Spleen (tissue), 11 donors: ENCODE data around the gene C5orf24. TPM values are rescaled to one million over a fixed set of nuclear protein-coding genes. Genes with fewer than 3 reads are reported as not detected.
"Not testable (repeated sequence)": the region's sequence is repeated elsewhere in the genome, so short reads cannot be mapped to it uniquely, and the experiment has no call there.

Experiments used
- DNase-seq: peaks from one replicate; pipeline ENCODE4 v3.0.0-alpha.2; 2020
- H3K27ac ChIP-seq, 8 donors: fragments of 200-600 bp; sonication (generic) in 7 of 8; 1 replicate in 4 of 8; 2 replicates in 4 of 8; pipeline versions ENCODE4 v1.5.0 to v1.8.0; 2016 to 2021; ENCODE audit warnings: inconsistent platforms in 4 of 8, mild to moderate bottlenecking in 4 of 8, moderate library complexity in 1 of 8
- H3K27me3 ChIP-seq, 7 donors: fragments of 200-600 bp; sonication (generic) in 6 of 7; replicated peaks in 1 of 7; 1 replicate in 4 of 7; 2 replicates in 3 of 7; pipeline versions ENCODE4 v1.5.0 to v1.8.0; 2016 to 2021; ENCODE audit warnings: inconsistent platforms in 3 of 7, mild to moderate bottlenecking in 1 of 7
- H3K36me3 ChIP-seq, 6 donors: fragments of 200-600 bp; sonication (generic) in 5 of 6; 1 replicate in 4 of 6; 2 replicates in 2 of 6; pipeline versions ENCODE4 v1.5.0 to v1.8.0; 2016 to 2021; ENCODE audit warnings: inconsistent platforms in 2 of 6
- H3K4me1 ChIP-seq, 6 donors: fragments of 200-600 bp; sonication (generic) in 5 of 6; 1 replicate in 3 of 6; 2 replicates in 3 of 6; pipeline versions ENCODE4 v1.5.0 to v1.8.0; 2016 to 2021; ENCODE audit warnings: inconsistent platforms in 3 of 6
- H3K4me3 ChIP-seq, 8 donors: fragments of 200-600 bp; sonication (generic) in 7 of 8; 1 replicate in 4 of 8; 2 replicates in 4 of 8; pipeline versions ENCODE4 v1.5.0 to v1.8.0; 2016 to 2021; ENCODE audit warnings: inconsistent platforms in 4 of 8, mild to moderate bottlenecking in 4 of 8, moderate library complexity in 2 of 8
- H3K9me3 ChIP-seq, 8 donors: fragments of 200-600 bp; sonication (generic) in 7 of 8; 1 replicate in 4 of 8; 2 replicates in 4 of 8; pipeline versions ENCODE4 v1.5.0 to v1.8.0; 2016 to 2021; ENCODE audit warnings: inconsistent platforms in 4 of 8
- CTCF ChIP-seq, 11 experiments: fragments of 200-600 bp in 7 of 11; fragments of 450-650 bp in 4 of 11; sonication (generic) in 4 of 11; IDR thresholded peaks in 8 of 11; conservative IDR thresholded peaks in 3 of 11; 1 replicate in 7 of 11; 2 replicates in 4 of 11; pipeline versions ENCODE4 v1.4.0 to v1.8.0; 2016 to 2021; ENCODE audit warnings: antibody characterized with exemption in 11 of 11, inconsistent platforms in 4 of 11, mild to moderate bottlenecking in 1 of 11
- POLR2A ChIP-seq, 3 donors: fragments of 450-650 bp; IDR thresholded peaks; one replicate each; pipeline ENCODE4 v1.5.1; 2017; ENCODE audit warnings: antibody characterized with exemption in 3 of 3, mild to moderate bottlenecking in 1 of 3
- POLR2AphosphoS5 ChIP-seq, 3 donors: sonication (generic); formaldehyde crosslinking; IDR thresholded peaks; one replicate each; pipeline ENCODE4 v1.5.1; 2017; ENCODE audit warnings: antibody characterized with exemption in 3 of 3
- WGBS, 5 donors: extraction: QIAGEN DNeasy Blood & Tissue Kit in 3 of 5; methylation state at CpG; one replicate each; pipeline versions ENCODE4 v1.1.5 to v1.1.7; 2013 to 2018; 5-methylcytosine and 5-hydroxymethylcytosine counted together
- intact Hi-C: fragments of 100-400 bp; cut with DNase I; formaldehyde crosslinking; loops from one replicate; pipeline ENCODE4 v1.15.0; 2023; ENCODE audit warnings: low total_unique reads
- polyA plus RNA-seq, 3 donors: library from polyadenylated mRNA; stranded (reverse); fragments of 200-250 nt; gene quantifications; one replicate each; pipeline ENCODE4 v1.2.1, GENCODE V29; 2013
- total RNA-seq, 7 donors: library from RNA; depleted of rRNA in 3 of 7; stranded (reverse); fragments of >200 nt in 3 of 7; fragmentation: NEBNext Ultra II Directional in 4 of 7; extraction: Animal tissue kit (Norgen Biotek cat#: 25700) in 4 of 7; gene quantifications; one replicate each; pipeline versions ENCODE4 v1.1.0 to v1.2.1, GENCODE V29; 2016 to 2021
- donor health status: healthy with polysubstance abuse.
- donor health status: DM: no; HTN: no; CAD: no; lungs with moderate emphysema.
- donor health status: DM: no; HTN: no; CAD: no.
- donor health status: Bipolar disorder and iron deficiency.
- donor health status: healthy.
- donor health status: DM: no; HTN: no; CAD: no.
- donor health status: DM: yes; HTN: yes; CAD: no.

C5orf24 gene
- total and polyA plus RNA-seq, 10 donors: 12.3 to 48.1 (median 33.0) TPM

- Histone ChIP-seq H3K4me1 (no peaks in the 10 kb centered on the region), H3K4me3 (no peak overlapping the region), H3K27me3 (no peaks in the 10 kb centered on the region), H3K27ac (no peak overlapping the region), H3K36me3 (peaks cover 0 to 97% (median 21%) of the 10 kb centered on the region in 6 donors), H3K9me3 (no peaks in the 10 kb centered on the region)
- intact Hi-C loops: no loop called here
- DNase-seq: no peak
- 96 to 100% (median 98%) methylated on average over 2 of the region's 2 CpGs for WGBS, 5 donors
- TF ChIP-seq POLR2AphosphoS5 (IDR thresholded peaks at IDR 0.05): no peak
- no peak for TF ChIP-seq POLR2A (IDR thresholded peaks at IDR 0.05)
- no peak for TF ChIP-seq CTCF (IDR thresholded peaks at IDR 0.05 in 8 of 11, conservative IDR thresholded peaks at IDR 0.05 in 3 of 11)
These were observed 10.1 kb upstream of the C5orf24 start for GRCh38 chr5:134835623-134836022.

GRCh38 chr5:134837530-134838181 is 8.1 kb upstream of the C5orf24 start:
- Histone ChIP-seq H3K9me3 (no peaks in the 10 kb centered on the region), H3K4me3 (no peak overlapping the region), H3K27ac (no peak overlapping the region), H3K4me1 (no peaks in the 10 kb centered on the region), H3K27me3 (no peaks in the 10 kb centered on the region), H3K36me3 (peaks cover 0 to 81% (median 21%) of the 10 kb centered on the region in 6 donors)
- TF ChIP-seq CTCF (IDR thresholded peaks at IDR 0.05 in 8 of 11, conservative IDR thresholded peaks at IDR 0.05 in 3 of 11): no peak
- TF ChIP-seq POLR2AphosphoS5 (IDR thresholded peaks at IDR 0.05): no peak
- TF ChIP-seq POLR2A (IDR thresholded peaks at IDR 0.05): no peak
- no peak for DNase-seq
- WGBS, 5 donors: 84 to 96% (median 91%) methylated on average over 3 of the region's 3 CpGs
- intact Hi-C loops: no loop called here

- DNase-seq, H3K9me3 ChIP-seq, H3K4me1 ChIP-seq, H3K27me3 ChIP-seq, H3K27ac ChIP-seq, H3K4me3 ChIP-seq, intact Hi-C loops: not testable (repeated sequence)
- WGBS, 5 donors: 94 to 97% (median 96%) methylated on average over 9 of the region's 9 CpGs
- peaks cover 0 to 74% (median 19%) of the 10 kb centered on the region in 6 donors for H3K36me3 ChIP-seq
These were observed 7.4 kb upstream of the C5orf24 start for GRCh38 chr5:134838361-134838760.

- H3K9me3 ChIP-seq: no peaks in the 10 kb centered on the region
- 93 to 97% (median 94%) methylated on average over 3 of the region's 3 CpGs for WGBS, 5 donors
- H3K27ac ChIP-seq: no peak overlapping the region
- TF ChIP-seq POLR2A (IDR thresholded peaks at IDR 0.05): no peak
- TF ChIP-seq POLR2AphosphoS5 (IDR thresholded peaks at IDR 0.05): no peak
- no peak for TF ChIP-seq CTCF (IDR thresholded peaks at IDR 0.05 in 8 of 11, conservative IDR thresholded peaks at IDR 0.05 in 3 of 11)
- no peak for DNase-seq
- intact Hi-C loops: no loop called here
- H3K27me3 ChIP-seq: no peaks in the 10 kb centered on the region
- no peak overlapping the region for H3K4me3 ChIP-seq
- peaks cover 0 to 49% (median 9%) of the 10 kb centered on the region in 6 donors for H3K36me3 ChIP-seq
- peaks cover 0 to 9% (median 7%) of the 10 kb centered on the region in 6 donors for H3K4me1 ChIP-seq
These were observed 5.0 kb upstream of the C5orf24 start for GRCh38 chr5:134840811-134841210.
